ENCODE results near the gene IL21.
"Not testable (repeated sequence)": the region's sequence is repeated elsewhere in the genome, so short reads cannot be mapped to it uniquely, and the experiment has no call there.

Gene IL21

DNA sequence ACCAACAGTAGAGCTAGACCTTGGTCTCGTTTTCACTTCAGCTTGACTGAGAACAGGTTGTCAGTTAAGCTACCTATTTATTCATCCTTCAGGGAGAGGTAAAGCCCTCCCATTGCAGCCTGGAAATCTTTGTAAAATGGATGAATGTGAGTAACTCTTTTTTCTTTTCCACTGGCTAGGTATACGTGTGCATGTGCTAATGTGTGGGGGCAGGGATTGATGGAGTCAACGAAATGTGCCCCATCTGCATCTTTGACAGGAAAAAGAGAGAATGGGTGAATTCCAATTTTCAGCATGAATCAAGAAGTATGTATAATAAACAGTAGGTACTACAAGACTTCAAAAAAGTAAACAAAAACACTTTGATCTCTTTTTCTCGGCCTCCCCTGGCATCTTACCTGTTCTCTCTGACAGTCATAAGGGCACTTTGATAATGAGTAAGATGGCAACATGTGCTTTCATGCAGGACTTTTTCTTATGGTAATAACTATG is at the start of gene IL21:
TSS of gene IL21 (minus strand) at position 51 of the 492 bp plus-strand sequence. CDS start 55 bp downstream, outside the sequence.
- DNase-seq: no peak

DNA sequence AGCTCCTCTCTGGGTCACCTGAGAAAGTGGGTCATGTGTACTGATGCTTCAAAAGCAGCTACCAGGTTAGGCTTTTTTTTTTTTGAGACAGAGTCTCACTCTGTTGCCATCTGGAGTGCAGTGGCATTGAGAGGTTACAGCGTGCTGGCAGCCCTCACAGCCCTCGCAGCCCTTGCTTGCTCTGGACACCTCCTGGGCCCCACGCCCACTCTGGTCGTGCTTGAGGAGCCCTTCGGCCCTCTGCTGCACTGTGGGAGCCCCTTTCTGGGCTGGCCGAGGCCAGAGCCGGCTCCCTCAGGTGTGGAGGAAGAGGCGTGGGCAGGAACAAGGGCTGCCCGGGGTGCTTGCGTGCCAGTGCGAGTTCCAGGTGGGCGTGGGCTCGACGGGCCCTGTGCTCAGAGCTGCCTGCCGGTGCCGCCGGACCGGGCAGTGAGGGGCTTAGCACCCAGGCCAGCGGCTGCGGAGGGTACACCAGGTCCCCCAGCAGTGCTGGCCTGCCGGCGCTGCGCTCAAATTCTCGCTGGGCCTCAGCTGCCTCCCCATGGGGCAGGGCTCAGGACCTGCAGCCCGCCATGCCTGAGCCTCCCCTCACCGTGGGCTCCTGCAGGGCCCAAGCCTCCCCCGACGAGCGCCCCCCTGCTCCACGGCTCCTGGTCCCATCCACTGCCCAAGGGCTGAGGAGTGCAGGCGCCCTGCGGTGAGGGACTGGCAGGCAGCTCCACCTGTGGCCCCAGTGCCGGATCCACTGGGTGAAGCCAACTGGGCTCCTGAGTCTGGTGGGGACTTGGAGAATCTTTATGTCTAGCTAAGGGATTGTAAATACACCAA is 49.3 kb upstream of the IL21 start:
- DNase-seq: no peak

DNA sequence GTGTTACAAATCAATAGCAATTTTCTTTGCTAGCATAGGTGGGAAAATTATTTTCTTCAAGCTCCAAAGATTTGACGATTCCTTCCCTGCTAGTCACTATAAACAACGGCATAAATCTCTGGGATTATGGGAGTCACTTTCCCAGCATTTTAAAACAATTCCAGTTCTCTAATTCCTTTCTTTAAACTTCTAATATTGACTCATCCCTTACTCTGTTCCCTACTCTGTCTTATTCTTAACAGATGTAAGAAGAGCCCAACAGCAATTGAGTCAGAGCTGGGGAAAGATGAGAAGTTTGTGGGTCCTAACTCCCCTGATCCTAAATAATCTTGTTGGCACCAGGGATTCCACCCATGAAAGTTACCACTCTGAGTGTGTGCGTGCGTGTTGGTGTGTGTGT is 47.4 kb upstream of the IL21 start:
- DNase-seq: no peak

DNA sequence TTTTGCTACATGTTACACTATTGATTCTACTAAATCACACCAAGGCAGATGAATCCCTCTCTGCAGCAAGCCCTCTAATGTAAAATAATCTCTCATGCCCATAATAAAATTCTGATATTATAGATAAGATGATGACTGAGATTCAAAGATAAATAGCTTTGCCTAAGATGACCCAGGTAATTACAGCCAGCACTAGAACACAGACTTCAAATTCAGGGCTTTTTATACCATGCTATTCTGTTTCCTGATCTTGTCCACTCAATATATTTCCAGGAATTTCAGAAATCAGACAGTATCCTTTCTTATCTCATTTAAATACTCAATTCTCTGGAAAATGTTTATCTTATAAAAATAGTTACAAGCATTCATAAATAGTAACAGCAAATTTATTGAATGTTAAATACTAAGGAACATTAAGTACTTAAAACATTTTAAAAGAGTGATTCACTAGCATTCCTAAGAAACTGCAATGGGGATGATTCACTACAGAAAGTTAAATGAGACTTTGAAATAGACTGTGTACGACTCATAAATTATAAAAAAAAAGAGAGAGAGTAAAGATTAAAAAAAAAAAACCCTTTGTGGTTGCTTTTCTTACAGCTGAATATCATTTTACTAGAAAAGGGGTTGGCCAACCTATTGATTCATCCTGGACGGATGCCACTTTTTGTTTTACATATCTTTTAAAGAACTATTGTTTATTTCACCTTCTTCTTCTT is 45.8 kb upstream of the IL21 start:
- DNase-seq: no peak

DNA sequence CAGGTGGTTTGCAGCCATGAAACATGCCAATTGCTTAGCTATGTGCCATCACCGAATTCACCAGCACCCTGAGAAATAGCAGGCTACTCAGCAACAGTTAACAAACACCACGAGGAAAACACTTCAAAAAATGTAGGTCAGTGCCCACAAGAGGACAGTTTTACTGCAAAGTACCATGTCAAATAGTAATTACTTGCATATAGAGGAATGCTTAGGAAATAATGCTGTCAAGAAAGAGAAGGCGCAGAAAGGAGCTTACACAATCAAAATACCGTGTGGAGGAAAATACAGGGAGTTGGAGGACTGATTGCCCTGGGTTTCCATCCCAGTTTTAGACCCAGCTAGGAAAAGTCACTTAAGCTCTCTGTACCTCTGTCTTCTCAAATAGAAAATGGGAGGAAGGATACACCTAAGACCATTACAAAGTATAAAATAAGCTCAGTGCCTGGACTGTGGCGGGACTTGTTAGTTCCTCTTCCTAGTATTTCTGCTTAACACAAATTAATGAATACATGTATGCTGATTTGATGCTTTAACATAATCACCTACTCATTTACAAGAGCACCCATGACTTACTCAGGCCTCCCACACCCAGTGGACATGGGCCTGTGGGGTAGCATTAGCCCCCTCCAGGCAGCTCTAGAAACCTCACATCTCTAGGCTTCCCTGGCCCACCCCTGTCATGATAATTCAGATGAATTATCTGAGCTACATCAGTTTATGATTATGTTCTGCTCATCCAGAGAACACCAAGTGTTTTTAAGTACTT is 44.5 kb upstream of the IL21 start:
- peak; percentile 13 for DNase-seq

DNA sequence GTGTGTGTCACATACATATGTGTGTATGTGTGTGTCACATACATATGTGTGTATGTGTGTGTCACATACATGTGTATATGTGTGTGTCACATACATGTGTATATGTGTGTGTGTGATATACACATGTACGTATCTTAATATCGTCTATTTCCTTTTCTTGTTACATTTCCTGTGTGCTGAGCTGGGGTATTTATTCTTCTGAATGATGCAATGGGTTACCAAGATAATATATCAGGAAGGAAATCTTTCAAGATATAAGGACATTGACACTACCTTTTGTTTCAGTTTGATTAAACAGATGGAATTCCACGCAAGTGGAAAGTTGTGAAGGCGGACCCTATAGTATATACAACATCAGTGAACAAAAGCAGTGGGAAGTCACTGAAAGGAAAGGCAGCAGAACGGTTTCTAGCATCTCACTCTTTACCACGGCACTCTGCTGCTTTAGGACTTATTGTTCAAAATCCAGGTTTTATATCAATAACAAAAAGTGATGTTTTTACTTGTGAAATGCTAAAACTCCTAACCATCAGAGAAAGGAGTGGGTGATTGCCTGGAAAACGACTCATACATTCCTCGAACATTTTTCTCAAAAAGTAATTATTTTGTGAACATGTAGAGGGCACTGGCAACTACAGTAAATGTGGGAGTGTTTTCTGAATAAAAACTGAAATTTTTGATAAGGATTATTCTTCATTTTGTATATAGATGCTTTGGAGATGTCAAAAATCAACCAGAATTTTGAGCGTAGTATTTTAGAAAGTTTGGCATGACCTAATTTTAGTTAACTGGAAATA is 43.1 kb upstream of the IL21 start:
- no peak for DNase-seq

DNA sequence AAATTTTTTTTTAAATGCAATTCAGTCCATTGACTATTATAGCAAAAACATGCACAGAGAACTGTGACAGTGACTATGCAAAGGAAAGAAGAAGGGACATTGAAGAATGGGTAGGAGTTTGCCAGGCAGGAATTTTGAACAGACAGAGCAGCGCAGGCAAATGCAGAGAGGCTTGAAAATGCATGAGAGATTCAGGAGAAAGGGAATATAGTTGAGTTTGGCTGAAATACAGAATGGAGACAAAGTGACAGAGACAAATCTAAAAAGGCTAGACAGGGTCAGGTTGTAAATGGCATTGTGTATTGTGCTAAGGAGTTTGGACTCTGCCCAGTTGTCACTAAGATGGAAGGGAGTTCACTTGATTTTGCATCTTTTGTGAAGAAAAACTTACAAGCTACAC is 42.4 kb upstream of the IL21 start:
- no peak for DNase-seq

DNA sequence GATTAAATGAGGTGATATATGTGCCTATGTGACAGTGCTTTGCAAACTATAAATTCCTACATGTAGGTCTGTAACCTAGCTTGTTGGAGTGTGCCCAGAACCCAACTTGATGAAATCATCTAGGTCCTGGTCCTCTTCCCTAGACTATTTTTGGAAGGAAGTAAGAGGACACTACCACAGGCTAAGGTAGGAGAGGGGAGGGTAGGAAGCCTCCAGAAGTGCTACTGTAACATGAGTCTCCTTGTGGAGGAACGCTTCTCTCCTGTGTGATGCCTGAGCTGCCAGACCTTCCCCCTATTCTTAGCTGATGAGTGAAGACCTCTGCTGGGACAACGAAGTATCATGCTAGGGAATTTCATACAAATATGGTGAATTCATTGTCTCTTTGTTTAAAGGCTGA is 41.8 kb upstream of the IL21 start:
- no peak for DNase-seq

DNA sequence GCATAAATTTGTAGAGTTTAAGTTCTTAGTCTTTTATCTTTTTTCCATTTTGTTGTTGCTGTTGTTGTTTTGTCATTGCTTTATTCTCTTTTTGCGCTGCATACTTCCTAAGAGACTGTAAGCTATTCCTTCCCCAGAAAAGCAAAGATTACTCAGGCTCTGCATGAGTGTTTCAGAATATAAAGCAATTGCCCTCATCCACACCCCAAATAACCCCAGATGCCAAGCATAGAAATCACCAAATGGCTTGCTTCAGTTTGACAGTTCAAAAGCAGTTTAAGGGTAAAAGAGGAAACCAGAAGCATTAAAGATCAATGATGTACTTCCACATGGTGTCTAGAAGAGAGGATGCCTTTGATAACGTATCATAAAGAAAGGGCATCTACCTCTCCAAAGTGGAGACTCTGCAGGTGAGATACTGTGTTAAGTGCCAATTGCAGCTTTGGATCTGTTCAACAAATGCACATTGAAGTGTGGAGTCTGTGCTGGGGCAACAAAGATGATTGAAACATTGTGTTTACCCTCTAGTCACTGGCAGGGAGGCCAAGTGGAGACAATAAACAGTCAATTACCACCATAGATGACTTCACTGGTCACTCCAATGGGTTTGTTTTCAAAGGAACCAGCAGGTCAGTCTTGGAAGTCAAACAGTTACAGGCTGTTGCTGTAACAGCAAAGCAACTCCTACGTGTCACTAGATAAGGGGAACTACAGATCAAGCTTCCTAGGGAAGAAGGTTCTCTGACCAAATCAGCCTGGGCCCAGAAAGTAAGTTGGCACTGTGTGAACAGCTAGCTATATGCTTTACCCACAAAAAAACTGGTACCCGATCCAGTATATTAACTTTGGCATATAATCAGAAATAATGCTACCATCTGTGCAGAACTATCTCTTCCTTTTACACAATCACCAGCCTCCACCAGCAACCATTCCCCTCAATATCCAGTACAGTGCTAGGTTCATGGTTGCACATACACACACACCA is 40.6 kb upstream of the IL21 start:
- no peak for DNase-seq

DNA sequence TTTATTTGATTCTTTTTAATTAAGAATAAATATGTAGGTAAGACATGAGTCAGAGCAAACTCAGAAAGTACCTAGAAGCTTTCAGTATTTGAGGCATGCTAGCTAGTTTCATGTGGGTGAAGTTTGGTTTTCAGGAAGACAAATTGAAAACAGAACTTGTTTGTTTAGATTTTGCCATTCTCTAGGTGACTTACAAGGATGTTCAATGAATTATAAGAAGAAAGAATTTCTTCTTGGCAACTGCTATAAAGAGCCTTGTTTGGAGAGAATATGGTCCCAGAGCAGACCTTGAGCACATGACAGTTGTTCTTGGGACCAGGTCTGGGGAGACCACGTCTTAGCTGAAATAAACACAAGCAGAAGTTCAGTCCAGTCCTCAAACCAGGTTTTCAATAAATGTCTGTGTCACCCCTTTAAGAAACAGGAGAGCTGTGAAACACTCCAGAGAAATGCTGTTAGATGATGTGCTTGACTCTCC is 38.0 kb upstream of the IL21 start:
- no peak for DNase-seq

DNA sequence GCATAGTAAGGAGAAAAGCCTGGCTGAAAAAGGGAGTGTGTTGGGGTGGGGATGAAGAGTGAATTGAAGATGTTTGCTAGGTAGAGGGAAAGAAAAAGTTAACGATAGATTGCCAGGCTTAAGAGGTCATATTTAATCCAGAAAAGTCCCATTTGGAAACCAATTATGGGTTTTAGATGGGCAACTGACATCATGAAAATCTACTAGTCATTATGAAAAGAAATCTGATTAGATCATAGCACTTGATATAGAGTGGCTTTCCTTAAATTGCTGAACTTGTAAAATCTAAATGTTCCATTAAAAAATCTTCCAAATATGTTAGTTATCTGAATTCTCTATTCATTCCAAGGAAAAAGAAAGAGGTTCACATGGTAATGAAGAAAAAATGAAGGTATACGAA is 37.5 kb upstream of the IL21 start:
- DNase-seq: no peak

DNA sequence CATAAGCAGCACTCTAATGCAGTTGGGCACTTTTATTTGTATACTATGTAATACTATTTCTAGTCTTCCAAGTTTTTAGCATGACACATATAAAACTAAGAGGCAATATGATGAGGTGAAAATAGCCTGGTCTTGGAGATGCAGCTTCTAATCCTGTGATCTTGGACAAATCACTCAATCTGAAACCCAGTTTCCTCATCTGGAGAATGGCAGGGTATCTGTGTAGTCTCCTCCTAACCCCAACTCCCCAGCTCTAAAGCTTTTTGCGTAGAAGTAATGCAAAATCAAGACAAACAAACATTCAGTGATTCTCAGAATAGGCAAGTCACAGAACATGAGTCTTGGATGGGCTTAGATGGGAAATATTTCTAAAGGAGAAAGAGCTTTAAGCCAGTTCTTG is 36.7 kb upstream of the IL21 start:
- no peak for DNase-seq

DNA sequence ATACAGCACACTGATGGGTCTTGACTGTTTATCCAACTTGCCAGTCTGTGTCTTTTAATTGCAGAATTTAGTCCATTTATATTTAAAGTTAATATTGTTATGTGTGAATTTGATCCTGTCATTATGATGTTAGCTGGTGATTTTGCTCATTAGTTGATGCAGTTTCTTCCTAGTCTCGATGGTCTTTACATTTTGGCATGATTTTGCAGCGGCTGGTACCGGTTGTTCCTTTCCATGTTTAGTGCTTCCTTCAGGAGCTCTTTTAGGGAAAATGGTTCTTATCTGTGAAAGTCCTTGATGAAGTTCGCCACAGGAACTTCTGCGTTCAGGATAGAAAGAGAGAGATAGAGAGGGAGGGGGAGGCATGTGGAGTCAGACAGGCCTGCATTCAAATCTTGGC is 35.7 kb upstream of the IL21 start:
- DNase-seq: not testable (repeated sequence)

DNA sequence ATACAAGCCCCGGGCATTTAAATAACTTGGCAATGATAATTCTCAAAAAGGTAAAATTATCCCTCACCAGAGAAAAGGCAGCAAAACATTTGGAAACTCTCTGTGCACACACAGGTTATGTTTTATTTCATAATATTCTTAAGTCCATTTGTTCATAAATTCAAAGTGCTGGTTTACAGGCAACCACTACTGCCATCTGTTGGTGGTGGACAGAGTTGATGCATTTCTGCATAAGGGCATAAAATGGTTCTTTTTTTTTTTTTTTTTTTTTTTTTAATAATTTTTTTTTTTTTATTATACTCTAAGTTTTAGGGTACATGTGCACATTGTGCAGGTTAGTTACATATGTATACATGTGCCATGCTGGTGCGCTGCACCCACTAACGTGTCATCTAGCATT is 31.5 kb upstream of the IL21 start:
- DNase-seq: peak; percentile 64

DNA sequence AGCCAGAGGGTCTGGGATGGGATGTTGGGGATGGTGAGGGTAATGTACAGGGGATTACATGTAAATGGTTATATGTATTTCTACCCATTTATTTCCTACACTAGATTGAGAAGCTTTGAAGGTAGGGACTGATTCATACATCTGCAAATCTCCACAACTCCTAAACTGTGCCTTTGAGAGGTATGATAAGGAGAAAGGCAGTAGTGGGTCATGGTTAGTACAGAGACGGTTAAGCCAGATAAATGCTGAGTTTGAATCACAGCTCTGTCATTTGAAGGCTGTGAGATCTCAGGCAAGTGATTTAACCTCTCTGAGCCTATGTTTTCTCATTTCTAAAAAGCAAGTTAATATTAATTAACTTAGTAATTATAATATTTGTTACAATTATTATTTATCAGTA is 29.3 kb upstream of the IL21 start:
- DNase-seq: no peak

DNA sequence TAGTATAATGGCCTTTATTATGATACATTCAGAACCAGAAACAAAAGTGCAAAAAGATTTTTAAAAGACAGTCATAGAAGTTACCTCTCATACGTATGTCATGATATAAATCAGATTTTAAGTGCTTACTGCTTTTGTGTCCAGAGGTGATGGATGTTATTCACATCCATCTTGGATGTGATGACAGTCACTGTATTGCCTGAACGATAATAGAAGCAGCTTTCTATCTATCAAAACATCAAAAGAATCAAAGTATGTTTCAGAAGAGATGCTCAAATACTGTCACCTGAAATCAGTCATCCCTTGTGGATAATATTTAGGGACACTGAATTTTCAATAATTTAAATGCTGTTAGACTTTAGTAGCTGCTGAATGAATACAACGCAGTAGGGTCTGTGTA is 26.8 kb upstream of the IL21 start:
- no peak for DNase-seq

DNA sequence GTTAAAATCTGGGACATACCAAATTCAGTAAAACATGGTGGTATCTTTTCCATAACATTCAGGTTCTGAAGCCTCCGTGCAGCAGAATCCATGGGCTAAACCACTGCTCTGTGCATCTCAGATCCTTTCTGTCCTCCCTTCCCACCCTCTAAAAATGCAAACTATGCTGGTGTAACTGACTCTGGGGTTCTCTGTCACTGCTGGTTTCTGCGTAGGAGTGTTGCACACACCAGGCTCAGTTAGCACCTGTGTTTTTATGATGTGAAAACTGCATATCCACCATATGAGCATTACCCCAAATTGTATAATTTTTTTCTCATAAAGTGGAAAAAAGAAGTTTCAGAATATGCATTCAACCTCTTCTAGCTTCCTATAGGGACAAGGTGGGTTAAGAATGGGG is 22.4 kb upstream of the IL21 start:
- no peak for DNase-seq

DNA sequence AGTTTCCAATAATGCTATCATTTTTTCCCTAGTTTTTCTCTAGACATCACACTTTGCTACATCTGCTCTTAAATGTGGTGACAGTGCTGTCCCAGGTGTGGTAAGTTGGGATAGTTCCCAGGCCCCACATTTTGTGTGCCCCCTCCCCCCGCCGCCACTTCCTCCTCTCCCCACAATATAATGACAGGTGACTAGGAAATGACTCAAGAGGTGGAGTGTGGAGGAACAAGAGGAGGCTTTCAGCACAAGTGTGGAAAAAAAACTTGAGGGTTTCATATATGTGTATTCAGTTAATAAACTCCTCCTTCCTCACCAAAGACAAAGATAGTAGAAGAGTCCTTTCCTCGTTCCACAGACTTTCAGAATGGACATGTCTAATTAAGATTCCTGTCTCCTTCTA is 18.3 kb upstream of the IL21 start:
- peak; percentile 56 for DNase-seq

DNA sequence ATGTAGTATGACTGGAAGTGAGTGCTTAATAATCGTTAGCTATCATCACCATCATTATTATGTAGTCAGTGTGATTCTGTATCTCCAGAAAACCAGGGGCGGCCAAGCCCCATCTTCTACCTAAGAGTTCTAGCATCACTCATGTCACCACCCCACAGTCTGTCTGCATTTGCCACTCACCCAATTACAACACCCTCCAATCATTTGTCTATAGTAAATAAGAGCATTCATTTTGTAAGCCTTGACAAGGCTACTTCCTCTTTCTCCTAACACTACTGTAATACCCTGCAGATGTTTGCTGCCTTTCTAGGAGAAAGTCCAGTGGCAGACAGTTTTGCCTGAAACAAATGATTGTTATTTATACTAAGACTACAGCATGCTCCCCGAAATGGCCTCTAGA is 15.8 kb upstream of the IL21 start:
- no peak for DNase-seq

DNA sequence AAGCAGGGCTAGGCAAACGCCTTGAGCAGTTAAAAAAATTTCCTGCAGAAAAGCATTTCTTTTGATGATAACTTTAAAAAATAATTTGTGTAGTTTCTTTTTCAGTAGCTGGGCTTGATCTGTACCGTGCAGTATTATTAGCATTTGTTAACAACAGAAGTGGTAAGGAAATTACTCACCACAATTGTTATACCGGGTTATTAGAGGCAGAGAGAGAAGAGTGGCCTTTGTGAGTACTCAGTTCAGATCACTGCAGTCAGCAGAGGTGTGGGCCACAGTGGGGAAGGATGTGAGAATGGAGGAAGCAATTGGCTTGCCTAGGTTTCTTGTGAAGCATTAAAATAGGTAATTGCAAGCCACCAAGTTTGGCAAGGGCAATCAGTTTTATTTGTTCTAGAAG is 14.3 kb upstream of the IL21 start:
- DNase-seq: no peak

DNA sequence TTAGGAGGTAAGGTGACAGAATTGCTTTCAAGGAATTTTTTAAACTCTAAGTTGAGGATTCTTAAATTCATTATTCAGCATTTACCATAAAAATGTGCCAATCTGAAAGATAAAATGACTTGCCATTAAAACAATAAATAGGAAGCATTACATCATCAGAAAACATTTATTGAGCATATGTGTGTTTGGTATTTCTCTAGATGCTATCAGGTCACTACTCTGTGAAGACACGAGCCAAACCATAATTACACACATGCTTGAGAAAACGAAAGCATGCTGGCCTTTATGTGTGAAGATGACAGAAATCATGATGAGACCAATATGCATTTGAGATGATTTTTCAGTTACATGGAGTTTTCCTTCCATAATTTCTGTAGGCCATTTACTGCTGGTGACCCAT is 12.3 kb upstream of the IL21 start:
- no peak for DNase-seq
